Measurements from ENCODE around the gene GNPAT. TPM values are rescaled to one million over a fixed set of nuclear protein-coding genes. Genes with fewer than 3 reads are reported as not detected.

The GNPAT gene
- total RNA-seq, 1 experiment from 2014 or later = 134 TPM

GRCh38 chr1:231242516-231243198 is 1.6 kb downstream of the GNPAT start:
- DNase-seq (ENCODE audit: low spot score) = no peak

GRCh38 chr1:231248778-231249177 is 7.8 kb downstream of the GNPAT start:
- no peak for DNase-seq (ENCODE audit: low spot score)

GRCh38 chr1:231252336-231252735 is 11.3 kb downstream of the GNPAT start:
- no peak for DNase-seq (ENCODE audit: low spot score)

GRCh38 chr1:231260351-231260750 is 19.3 kb downstream of the GNPAT start:
- no peak for DNase-seq (ENCODE audit: low spot score)

GRCh38 chr1:231264642-231265041 is 23.6 kb downstream of the GNPAT start:
- DNase-seq (ENCODE audit: low spot score) = no peak

- DNase-seq (ENCODE audit: low spot score) = no peak
Observed at GRCh38 chr1:231265379-231265778, 24.4 kb downstream of the GNPAT start.

GRCh38 chr1:231266811-231267322 is 25.9 kb downstream of the GNPAT start:
- DNase-seq (ENCODE audit: low spot score) = no peak

GRCh38 chr1:231272173-231272572 is 31.2 kb downstream of the GNPAT start:
- no peak for DNase-seq (ENCODE audit: low spot score)

- DNase-seq (ENCODE audit: low spot score) = no peak
Observed at GRCh38 chr1:231272880-231273279, 31.9 kb downstream of the GNPAT start.

- no peak for DNase-seq (ENCODE audit: low spot score)
Observed at GRCh38 chr1:231274119-231274825, 33.3 kb downstream of the GNPAT start.

GRCh38 chr1:231278100-231278790 is 37.2 kb downstream of the GNPAT start:
- no peak for DNase-seq (ENCODE audit: low spot score)

GRCh38 chr1:231279081-231279480 is 38.1 kb downstream of the GNPAT start:
- DNase-seq (ENCODE audit: low spot score) = peak; percentile 11

- no peak for DNase-seq (ENCODE audit: low spot score)
Observed at GRCh38 chr1:231279683-231280082, 38.7 kb downstream of the GNPAT start.

GRCh38 chr1:231284441-231284840 is 43.4 kb downstream of the GNPAT start:
- DNase-seq (ENCODE audit: low spot score) = no peak

- no peak for DNase-seq (ENCODE audit: low spot score)
Observed at GRCh38 chr1:231286603-231287002, 45.6 kb downstream of the GNPAT start.

GRCh38 chr1:231295938-231296337 is 54.9 kb downstream of the GNPAT start:
- DNase-seq (ENCODE audit: low spot score) = no peak

GRCh38 chr1:231301990-231302389 is 61.0 kb downstream of the GNPAT start:
- DNase-seq (ENCODE audit: low spot score) = no peak

- no peak for DNase-seq (ENCODE audit: low spot score)
Observed at GRCh38 chr1:231310391-231310934, 69.5 kb downstream of the GNPAT start.

GRCh38 chr1:231311720-231312431 is 70.9 kb downstream of the GNPAT start:
- DNase-seq (ENCODE audit: low spot score) = no peak

- no peak for DNase-seq (ENCODE audit: low spot score)
Observed at GRCh38 chr1:231312432-231312788, 71.4 kb downstream of the GNPAT start.

GRCh38 chr1:231313661-231314060 is 72.6 kb downstream of the GNPAT start:
- no peak for DNase-seq (ENCODE audit: low spot score)

- peak; percentile 22 for DNase-seq (ENCODE audit: low spot score)
Observed at GRCh38 chr1:231315887-231316286, 74.9 kb downstream of the GNPAT start.
